DOHH2 (cell line): ENCODE data around the gene PHF11.
"Not testable (repeated sequence)": the region's sequence is repeated elsewhere in the genome, so short reads cannot be mapped to it uniquely, and the experiment has no call there.

Experiments
- H3F3A ChIP-seq: fragments of 200-600 bp; sonication (generic), shearing (Covaris generic); 2 replicates; pipeline ENCODE4 v1.6.0; 2016; ENCODE audit warnings: antibody characterized with exemption, mild to moderate bottlenecking; ENCODE audit not compliant: control insufficient read depth, insufficient read depth
- H3K27ac ChIP-seq: fragments of 200-600 bp; sonication (generic); 2 replicates; pipeline ENCODE4 v1.5.1; 2014; ENCODE audit warnings: low read depth, mild to moderate bottlenecking, low read length, moderate library complexity
- H3K27me3 ChIP-seq: fragments of 200-600 bp; sonication (generic); 2 replicates; pipeline ENCODE4 v1.6.1; 2014; ENCODE audit warnings: mild to moderate bottlenecking, low read length, mixed read lengths; ENCODE audit not compliant: control insufficient read depth
- H3K36me3 ChIP-seq: fragments of 200-600 bp; sonication (generic); 2 replicates; pipeline ENCODE4 v1.6.1; 2014; ENCODE audit warnings: mild to moderate bottlenecking, low read length, moderate library complexity, mixed read lengths; ENCODE audit not compliant: control insufficient read depth
- H3K4me1 ChIP-seq: fragments of 200-600 bp; sonication (generic); 2 replicates; pipeline ENCODE4 v1.6.1; 2014; ENCODE audit warnings: mild to moderate bottlenecking, low read length, mixed read lengths; ENCODE audit not compliant: control insufficient read depth
- H3K4me2 ChIP-seq: fragments of 200-600 bp; sonication (generic); 2 replicates; pipeline ENCODE4 v1.6.0; 2014; ENCODE audit warnings: mild to moderate bottlenecking, low read length, moderate library complexity
- H3K4me3 ChIP-seq: fragments of 200-600 bp; sonication (generic); 2 replicates; pipeline ENCODE4 v1.5.1; 2014; ENCODE audit warnings: mild to moderate bottlenecking, low read length, mixed read lengths
- H3K79me2 ChIP-seq: fragments of 200-600 bp; sonication (generic); 2 replicates; pipeline ENCODE4 v1.6.1; 2014; ENCODE audit warnings: mild to moderate bottlenecking, low read length, mixed read lengths; ENCODE audit not compliant: control insufficient read depth
- H3K9me2 ChIP-seq: fragments of 200-600 bp; sonication (generic); replicated peaks from 2 replicates; pipeline ENCODE4 v1.6.1; 2014; ENCODE audit warnings: mild to moderate bottlenecking, low read length, mixed read lengths; ENCODE audit not compliant: control insufficient read depth
- H3K9me3 ChIP-seq: fragments of 200-600 bp; sonication (generic); 2 replicates; pipeline ENCODE4 v1.6.1; 2014; ENCODE audit warnings: antibody characterized with exemption, low read length, mixed read lengths; ENCODE audit not compliant: control insufficient read depth, insufficient read depth
- H4K20me1 ChIP-seq: fragments of 200-600 bp; sonication (generic); 2 replicates; pipeline ENCODE4 v1.6.0; 2014; ENCODE audit warnings: low read depth, mild to moderate bottlenecking, antibody characterized with exemption, low read length, moderate library complexity; ENCODE audit not compliant: control insufficient read depth, insufficient read depth
- EZH2phosphoT487 ChIP-seq: fragments of 200-600 bp; sonication (generic); IDR thresholded peaks from 2 replicates; pipeline ENCODE4 v1.6.1; 2017; ENCODE audit warnings: borderline replicate concordance, mild to moderate bottlenecking, antibody characterized with exemption, low read length, moderate library complexity, mixed read lengths
- TF ChIP-seq, protein P1 (sequence below): fragments of 200-600 bp; sonication (generic); IDR thresholded peaks from one replicate; pipeline ENCODE4 v1.5.1; 2014; ENCODE audit warnings: antibody characterized with exemption, mild to moderate bottlenecking, low read depth, low read length; ENCODE audit not compliant: poor library complexity, severe bottlenecking

PHF11 gene

DNA sequence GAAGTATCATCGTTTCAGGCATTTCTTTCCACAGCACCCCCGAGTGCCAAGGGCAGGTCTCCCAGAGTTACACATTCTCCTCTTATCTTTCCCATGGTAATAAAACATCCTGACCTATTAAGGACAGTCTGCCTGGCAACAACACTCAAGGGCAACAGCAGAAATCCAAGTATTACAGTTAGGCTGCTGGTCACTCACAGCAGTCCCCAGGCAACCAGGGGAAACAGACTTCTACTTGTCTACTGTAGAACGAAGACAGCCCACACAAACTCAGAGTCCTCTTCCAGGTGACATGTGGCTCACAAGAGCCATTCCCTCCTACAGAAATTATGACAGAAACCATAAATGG is 65.3 kb downstream of the PHF11 start:
- Histone ChIP-seq H3K4me3 (no peak overlapping the region), H4K20me1 (no peaks in the 10 kb centered on the region), H3K9me2 (no peaks in the 10 kb centered on the region), H3K79me2 (no peaks in the 10 kb centered on the region), H3K4me2 (no peak overlapping the region), H3K27ac (no peak overlapping the region), H3K9me3 (no peaks in the 10 kb centered on the region), H3K27me3 (no peaks in the 10 kb centered on the region), H3K4me1 (no peaks in the 10 kb centered on the region), H3F3A (no peaks in the 10 kb centered on the region), H3K36me3 (peaks cover 45% of the 10 kb centered on the region)
- TF ChIP-seq EZH2phosphoT487, result no peak
- TF ChIP-seq, protein P1, sequence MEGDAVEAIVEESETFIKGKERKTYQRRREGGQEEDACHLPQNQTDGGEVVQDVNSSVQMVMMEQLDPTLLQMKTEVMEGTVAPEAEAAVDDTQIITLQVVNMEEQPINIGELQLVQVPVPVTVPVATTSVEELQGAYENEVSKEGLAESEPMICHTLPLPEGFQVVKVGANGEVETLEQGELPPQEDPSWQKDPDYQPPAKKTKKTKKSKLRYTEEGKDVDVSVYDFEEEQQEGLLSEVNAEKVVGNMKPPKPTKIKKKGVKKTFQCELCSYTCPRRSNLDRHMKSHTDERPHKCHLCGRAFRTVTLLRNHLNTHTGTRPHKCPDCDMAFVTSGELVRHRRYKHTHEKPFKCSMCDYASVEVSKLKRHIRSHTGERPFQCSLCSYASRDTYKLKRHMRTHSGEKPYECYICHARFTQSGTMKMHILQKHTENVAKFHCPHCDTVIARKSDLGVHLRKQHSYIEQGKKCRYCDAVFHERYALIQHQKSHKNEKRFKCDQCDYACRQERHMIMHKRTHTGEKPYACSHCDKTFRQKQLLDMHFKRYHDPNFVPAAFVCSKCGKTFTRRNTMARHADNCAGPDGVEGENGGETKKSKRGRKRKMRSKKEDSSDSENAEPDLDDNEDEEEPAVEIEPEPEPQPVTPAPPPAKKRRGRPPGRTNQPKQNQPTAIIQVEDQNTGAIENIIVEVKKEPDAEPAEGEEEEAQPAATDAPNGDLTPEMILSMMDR, result no peak

DNA sequence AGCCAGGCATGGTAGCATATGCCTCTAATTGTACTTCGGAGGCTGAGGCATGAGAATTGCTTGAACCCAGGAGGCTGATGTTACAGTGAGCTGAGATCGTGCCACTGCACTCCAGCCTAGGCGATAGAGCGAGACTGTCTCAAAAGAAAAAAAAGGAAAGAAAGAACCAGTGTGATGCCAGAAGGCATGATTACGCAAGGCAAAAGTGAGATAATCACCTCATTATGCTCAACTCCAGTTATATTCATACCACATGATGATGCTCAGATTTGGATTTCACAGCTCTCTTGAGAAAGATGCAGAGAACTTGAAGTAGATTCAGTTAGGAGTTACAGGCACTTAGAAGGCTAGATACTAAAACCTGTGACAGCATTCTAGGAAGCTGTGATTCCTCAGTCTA is 67.8 kb downstream of the PHF11 start:
- no peaks in the 10 kb centered on the region for H3K27me3 ChIP-seq
- no peaks in the 10 kb centered on the region for H3F3A ChIP-seq
- no peaks in the 10 kb centered on the region for H3K9me3 ChIP-seq
- no peaks in the 10 kb centered on the region for H3K4me1 ChIP-seq
- no peak for TF ChIP-seq EZH2phosphoT487
- TF ChIP-seq, protein P1, result no peak
- no peaks in the 10 kb centered on the region for H3K79me2 ChIP-seq
- H3K36me3 ChIP-seq, result peaks cover 43% of the 10 kb centered on the region
- H3K4me3 ChIP-seq, result no peak overlapping the region
- H3K4me2 ChIP-seq, result no peak overlapping the region
- no peaks in the 10 kb centered on the region for H4K20me1 ChIP-seq
- no peak overlapping the region for H3K27ac ChIP-seq
- H3K9me2 ChIP-seq, result no peaks in the 10 kb centered on the region

DNA sequence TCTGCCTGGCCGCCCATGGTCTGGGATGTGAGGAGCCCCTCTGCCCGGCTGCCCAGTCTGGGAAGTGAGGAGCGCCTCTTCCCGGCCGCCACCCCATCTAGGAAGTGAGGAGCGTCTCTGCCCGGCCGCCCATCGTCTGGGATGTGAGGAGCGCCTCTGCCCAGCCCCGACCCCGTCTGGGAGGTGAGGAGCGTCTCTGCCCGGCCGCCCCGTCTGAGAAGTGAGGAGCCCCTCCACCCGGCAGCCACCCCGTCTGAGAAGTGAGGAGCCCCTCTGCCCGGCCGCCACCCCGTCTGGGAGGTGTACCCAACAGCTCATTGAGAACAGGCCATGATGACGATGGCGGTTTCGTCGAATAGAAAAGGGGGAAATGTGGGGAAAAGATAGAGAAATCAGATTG is 69.7 kb downstream of the PHF11 start:
- H3K9me3 ChIP-seq, H3F3A ChIP-seq, H3K4me1 ChIP-seq, H4K20me1 ChIP-seq, H3K9me2 ChIP-seq, H3K27me3 ChIP-seq, H3K4me3 ChIP-seq, H3K4me2 ChIP-seq, H3K27ac ChIP-seq: not testable (repeated sequence)
- Histone ChIP-seq H3K36me3 (peaks cover 25% of the 10 kb centered on the region), H3K79me2 (peaks cover 14% of the 10 kb centered on the region)

DNA sequence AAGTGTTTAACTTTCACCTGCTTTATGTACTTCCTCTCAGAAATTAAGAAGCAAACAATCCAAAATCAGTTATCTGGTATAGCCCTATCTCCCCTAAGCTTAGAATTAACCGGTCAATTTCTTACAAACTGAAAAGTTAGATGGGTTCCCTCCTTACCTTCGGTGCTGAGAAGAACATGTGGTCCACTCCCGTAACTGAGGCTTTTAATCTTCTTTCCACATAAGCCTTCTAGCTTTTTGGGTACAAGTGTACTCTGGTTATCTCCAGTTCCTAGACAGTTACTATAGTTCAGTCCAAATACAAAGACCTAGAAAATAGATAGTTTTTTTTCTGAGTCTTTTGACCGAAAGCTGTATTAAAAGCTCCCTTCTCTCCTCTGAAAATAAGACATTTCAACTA is 70.7 kb downstream of the PHF11 start:
- Histone ChIP-seq H3K36me3 (peaks cover 15% of the 10 kb centered on the region), H3K4me2 (no peak overlapping the region), H3F3A (0 out of 2 replicates have a peak, but pooled peaks cover 2% of the 10 kb centered on the region), H3K27me3 (no peaks in the 10 kb centered on the region), H3K27ac (no peak overlapping the region), H3K9me3 (no peaks in the 10 kb centered on the region), H3K9me2 (no peaks in the 10 kb centered on the region), H4K20me1 (no peaks in the 10 kb centered on the region), H3K4me3 (no peak overlapping the region), H3K4me1 (peaks cover 16% of the 10 kb centered on the region), H3K79me2 (peaks cover 20% of the 10 kb centered on the region)
- TF ChIP-seq, protein P1, result no peak
- no peak for TF ChIP-seq EZH2phosphoT487
